GM12873 (cell line): ENCODE measurements around the gene CPNE9.

Experiments used
- TF ChIP-seq, protein P1 (sequence below): IDR thresholded peaks from 2 replicates; pipeline ENCODE4 v1.5.1; 2012; ENCODE audit warnings: low read depth, mild to moderate bottlenecking, moderate library complexity, low read length, control low read depth; ENCODE audit not compliant: insufficient read depth; ENCODE audit errors: missing control alignments

The CPNE9 gene

GRCh38 chr3:9681723-9682081 lies 21.9 kb upstream of the CPNE9 start:
- TF ChIP-seq, protein P1, sequence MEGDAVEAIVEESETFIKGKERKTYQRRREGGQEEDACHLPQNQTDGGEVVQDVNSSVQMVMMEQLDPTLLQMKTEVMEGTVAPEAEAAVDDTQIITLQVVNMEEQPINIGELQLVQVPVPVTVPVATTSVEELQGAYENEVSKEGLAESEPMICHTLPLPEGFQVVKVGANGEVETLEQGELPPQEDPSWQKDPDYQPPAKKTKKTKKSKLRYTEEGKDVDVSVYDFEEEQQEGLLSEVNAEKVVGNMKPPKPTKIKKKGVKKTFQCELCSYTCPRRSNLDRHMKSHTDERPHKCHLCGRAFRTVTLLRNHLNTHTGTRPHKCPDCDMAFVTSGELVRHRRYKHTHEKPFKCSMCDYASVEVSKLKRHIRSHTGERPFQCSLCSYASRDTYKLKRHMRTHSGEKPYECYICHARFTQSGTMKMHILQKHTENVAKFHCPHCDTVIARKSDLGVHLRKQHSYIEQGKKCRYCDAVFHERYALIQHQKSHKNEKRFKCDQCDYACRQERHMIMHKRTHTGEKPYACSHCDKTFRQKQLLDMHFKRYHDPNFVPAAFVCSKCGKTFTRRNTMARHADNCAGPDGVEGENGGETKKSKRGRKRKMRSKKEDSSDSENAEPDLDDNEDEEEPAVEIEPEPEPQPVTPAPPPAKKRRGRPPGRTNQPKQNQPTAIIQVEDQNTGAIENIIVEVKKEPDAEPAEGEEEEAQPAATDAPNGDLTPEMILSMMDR = no peak

DNA sequence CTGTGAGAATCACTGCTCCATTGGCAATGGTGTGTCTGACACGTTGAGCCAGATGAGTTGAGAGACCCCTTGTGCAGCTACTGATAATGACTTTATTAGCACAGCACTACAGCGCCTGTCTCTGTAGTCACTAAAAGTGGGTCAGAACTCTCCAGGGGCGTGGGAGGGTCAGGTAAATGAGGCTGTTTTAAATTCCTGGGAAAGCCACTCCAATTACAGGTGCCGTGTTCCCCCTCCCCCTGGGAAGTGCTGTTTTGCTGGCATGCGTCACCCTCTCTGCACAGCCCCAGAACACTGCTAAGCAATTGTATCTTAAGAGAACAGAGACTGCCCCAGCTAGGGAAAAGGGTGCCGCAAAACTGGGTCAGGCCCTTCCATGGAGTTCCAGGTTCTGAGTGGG lies 21.5 kb upstream of the CPNE9 start:
- TF ChIP-seq, protein P1 = no peak

- TF ChIP-seq, protein P1 = no peak
These were observed 20.2 kb upstream of the CPNE9 start for GRCh38 chr3:9683426-9683825.

DNA sequence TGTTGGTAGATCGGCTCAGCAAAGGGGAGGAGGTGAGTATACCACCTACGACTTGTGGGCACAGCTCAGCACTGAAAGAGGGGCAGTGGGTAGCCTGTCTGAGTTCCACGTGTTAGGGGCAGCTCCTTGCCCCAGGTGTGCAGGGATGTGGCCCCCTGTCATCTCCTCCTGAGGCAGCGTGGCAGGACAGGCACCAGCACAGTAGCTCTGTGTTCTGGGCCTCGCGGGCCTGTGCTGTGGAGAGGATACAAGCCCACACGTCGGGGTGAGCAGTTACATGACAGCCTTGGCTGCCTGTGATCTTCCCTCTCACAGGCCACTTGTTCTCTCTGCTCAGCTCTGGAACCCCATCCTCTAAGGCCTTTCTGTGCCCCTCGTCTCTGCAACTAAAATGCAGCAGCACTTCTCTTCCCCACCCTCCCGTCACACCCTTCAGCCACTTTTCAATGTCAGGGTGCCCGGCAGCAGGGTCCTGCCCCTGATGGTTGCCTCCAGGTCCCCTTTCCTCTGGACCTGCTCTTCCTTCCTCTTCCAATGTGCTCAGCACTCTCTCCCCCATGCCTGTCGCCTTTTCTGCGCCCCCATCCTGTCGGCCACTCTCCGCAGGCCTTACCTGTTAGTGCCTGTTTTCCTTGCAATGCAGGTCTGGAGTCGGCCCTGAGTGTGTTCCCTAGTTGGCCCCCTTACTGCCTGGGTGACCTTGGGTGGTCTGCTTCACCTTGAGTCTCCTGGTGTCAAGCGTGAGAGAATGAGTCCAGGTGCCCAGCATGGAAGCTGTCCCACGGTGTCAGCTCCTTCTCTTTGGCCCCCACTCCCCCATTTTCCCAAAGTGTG lies 18.2 kb upstream of the CPNE9 start:
- TF ChIP-seq, protein P1 = no peak

DNA sequence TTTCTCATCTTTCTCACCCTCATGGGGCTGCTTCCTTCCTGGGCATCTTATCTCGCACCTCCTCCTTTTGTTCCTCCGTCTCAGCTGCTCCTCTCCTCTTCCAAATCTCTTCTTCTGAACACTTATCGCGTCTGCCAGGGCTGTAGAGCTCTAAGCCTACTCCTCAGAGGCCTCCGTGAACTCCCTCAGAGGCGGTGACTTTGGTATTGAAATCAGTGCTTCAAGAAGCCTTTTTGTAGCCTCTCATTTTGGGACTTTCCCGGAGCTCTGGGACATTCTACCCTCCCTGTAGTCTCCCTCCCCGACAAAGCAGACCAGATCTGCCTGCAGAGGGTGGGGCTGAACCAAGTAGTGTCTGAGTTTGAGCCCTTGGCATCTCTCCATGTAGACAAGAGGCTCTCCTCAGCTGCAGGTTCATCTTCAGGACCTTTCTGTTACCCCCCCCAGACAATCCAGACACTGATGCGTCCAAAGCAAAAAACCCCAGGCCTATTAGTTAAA lies 17.5 kb upstream of the CPNE9 start:
- TF ChIP-seq, protein P1 = no peak

GRCh38 chr3:9686703-9687102 lies 16.9 kb upstream of the CPNE9 start:
- TF ChIP-seq, protein P1 = no peak

DNA sequence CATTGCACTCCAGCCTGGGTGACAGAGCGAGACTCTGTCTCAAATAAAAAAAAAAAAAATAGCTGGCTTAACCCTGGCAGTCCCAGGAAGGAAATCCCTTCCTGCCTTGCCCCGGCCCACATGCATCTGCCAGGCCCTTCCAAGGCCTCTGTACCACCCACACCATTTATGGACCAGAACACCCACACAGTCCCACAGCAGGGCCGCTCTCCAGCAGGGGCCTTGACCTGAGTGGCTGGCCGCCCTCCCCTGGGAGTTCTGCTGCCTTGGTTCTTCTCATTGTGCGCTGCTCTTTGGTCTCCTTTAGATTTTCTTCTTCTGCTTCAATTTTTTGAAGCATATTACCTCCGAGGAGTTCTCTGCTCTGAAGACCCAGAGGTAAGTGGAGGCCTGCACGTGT lies 16.1 kb upstream of the CPNE9 start:
- TF ChIP-seq, protein P1 = no peak
